Aorta (tissue), 5 donors: ENCODE data around the gene CEP112. TPM values are rescaled to one million over a fixed set of nuclear protein-coding genes. Genes with fewer than 3 reads are reported as not detected.

ENCODE experiments used
- ATAC-seq: fragments of 200-7000 bp; cut with Tn5 transposase; one replicate; pipeline ENCODE4 v1.9.1; 2022; ENCODE audit warnings: moderate library complexity; ENCODE audit not compliant: low FRiP score
- DNase-seq, 2 donors: peaks; one replicate each; pipeline ENCODE4 v3.0.0-alpha.2; 2020
- H3K27ac ChIP-seq, 2 donors: one replicate each; pipeline ENCODE4 v1.5.1; 2013; ENCODE audit warnings: low read length in 2 of 2, mild to moderate bottlenecking in 2 of 2, moderate library complexity in 2 of 2, control low read depth in 1 of 2, inconsistent platforms in 1 of 2, low read depth in 1 of 2
- H3K27me3 ChIP-seq, 2 donors: one replicate each; pipeline ENCODE4 v1.6.1; 2013; ENCODE audit warnings: control low read depth in 1 of 2, low read length in 1 of 2, mild to moderate bottlenecking in 1 of 2, moderate library complexity in 1 of 2; ENCODE audit not compliant: insufficient read depth in 2 of 2, control insufficient read depth in 1 of 2
- H3K36me3 ChIP-seq, 2 donors: one replicate each; pipeline ENCODE4 v1.6.1; 2013; ENCODE audit warnings: control low read depth in 1 of 2, low read length in 1 of 2, mild to moderate bottlenecking in 1 of 2; ENCODE audit not compliant: insufficient read depth in 2 of 2, control insufficient read depth in 1 of 2
- H3K4me1 ChIP-seq, 2 donors: one replicate each; pipeline ENCODE4 v1.6.1; 2013; ENCODE audit warnings: low read length in 2 of 2, control low read depth in 1 of 2, mild to moderate bottlenecking in 1 of 2, moderate library complexity in 1 of 2; ENCODE audit not compliant: insufficient read depth in 2 of 2, control insufficient read depth in 1 of 2
- H3K4me3 ChIP-seq, 2 donors: one replicate each; pipeline ENCODE4 v1.5.1; 2013; ENCODE audit warnings: low read length in 2 of 2, control low read depth in 1 of 2, mild to moderate bottlenecking in 1 of 2
- H3K9me3 ChIP-seq: one replicate; pipeline ENCODE4 v1.6.1; 2013; ENCODE audit warnings: mild to moderate bottlenecking, low read length; ENCODE audit not compliant: control insufficient read depth
- WGBS, 2 donors: extraction: QIAGEN DNeasy Blood & Tissue Kit; methylation state at CpG; one replicate each; pipeline ENCODE4 v1.1.7; 2013; 5-methylcytosine and 5-hydroxymethylcytosine counted together
- intact Hi-C, 2 donors: fragments of 100-400 bp; cut with DNase I; formaldehyde crosslinking; loops; one replicate each; pipeline versions ENCODE4 v1.14.2 to v1.15.0; 2022
- polyA plus RNA-seq, 2 donors: library from polyadenylated mRNA; stranded (reverse); fragments of 200-250 nt; gene quantifications; one replicate each; pipeline ENCODE4 v1.2.3, GENCODE V29; 2013
- total RNA-seq, 2 donors: library from RNA; stranded (reverse); fragmentation: NEBNext Ultra II Directional; extraction: Animal tissue kit (Norgen Biotek cat#: 25700); gene quantifications; one replicate each; pipeline ENCODE4 v1.2.1, GENCODE V29; 2021
- donor health status: healthy with polysubstance abuse.
- donor health status: Bipolar disorder and iron deficiency.
- donor health status: DM: no; HTN: no; CAD: no.
- donor health status: DM: no; HTN: no; CAD: no.
- donor health status: DM: yes; HTN: yes; CAD: no.

The CEP112 gene
- total and polyA plus RNA-seq, 4 donors = 17.5 to 47.5 (median 30.7) TPM

DNA sequence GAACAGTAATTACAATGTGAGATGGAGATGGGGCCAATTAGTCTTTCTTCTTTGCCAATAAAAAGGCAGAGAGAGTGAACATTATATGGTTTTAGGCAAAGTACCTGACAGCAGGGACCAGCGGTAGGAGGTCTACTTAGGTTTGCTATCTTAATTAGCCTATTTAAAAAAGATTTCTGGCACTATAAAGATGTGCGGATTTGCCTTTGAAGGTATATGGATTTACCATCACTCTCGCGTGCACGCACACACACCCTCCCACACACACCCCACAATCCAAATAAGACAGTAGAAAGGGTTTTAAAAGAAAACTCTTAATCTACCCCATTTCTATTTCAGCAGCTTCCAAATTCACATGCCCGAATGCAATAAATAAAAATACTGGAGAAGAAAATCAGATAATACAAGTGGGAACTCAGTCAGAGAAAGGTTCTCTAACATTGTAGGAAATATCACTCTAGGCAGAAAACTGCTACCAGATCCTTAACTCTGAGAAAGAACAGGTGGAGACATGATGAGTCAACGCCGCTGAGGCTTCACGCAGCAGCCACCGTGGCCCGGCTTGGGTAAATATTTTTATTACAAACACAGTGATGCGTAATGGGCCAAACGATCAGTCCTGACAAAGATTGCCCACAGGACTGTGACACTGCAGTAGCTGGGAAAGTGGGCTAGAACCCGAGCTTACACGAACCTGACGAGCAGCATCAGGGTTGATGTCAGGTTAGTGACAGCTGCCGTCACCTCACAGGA lies 563.9 kb downstream of the CEP112 start:
- intact Hi-C loops = no loop called here
- H3K4me1 ChIP-seq = peaks cover 0 to 4% of the 10 kb centered on the region in 2 donors
- H3K9me3 ChIP-seq = no peaks in the 10 kb centered on the region
- ATAC-seq = peak; percentile 67
- 30 to 33% methylated on average over 17 of the region's 17 CpGs for WGBS, 2 donors
- DNase-seq = peak in 1 of 2 donors; percentile 55
- no peaks in the 10 kb centered on the region for H3K36me3 ChIP-seq
- H3K27ac ChIP-seq = no peak overlapping the region
- H3K27me3 ChIP-seq = no peaks in the 10 kb centered on the region
- no peak overlapping the region for H3K4me3 ChIP-seq

- Histone ChIP-seq H3K9me3 (no peaks in the 10 kb centered on the region), H3K4me3 (no peak overlapping the region), H3K36me3 (no peaks in the 10 kb centered on the region), H3K27ac (no peak overlapping the region), H3K27me3 (no peaks in the 10 kb centered on the region), H3K4me1 (peaks cover 0 to 4% of the 10 kb centered on the region in 2 donors)
- DNase-seq = no peak
- intact Hi-C loops = no loop called here
- 92 to 93% methylated on average over 5 of the region's 5 CpGs for whole genome bisulfite sequencing, 2 donors
- no peak for ATAC-seq
Observed at GRCh38 chr17:65627108-65627507, 564.8 kb downstream of the CEP112 start.

GRCh38 chr17:65626451-65626850 lies 565.5 kb downstream of the CEP112 start:
- intact Hi-C loops = no loop called here
- ATAC-seq = no peak
- Histone ChIP-seq H3K27ac (no peak overlapping the region), H3K4me1 (peaks cover 0 to 4% of the 10 kb centered on the region in 2 donors), H3K27me3 (no peaks in the 10 kb centered on the region), H3K4me3 (no peak overlapping the region), H3K9me3 (no peaks in the 10 kb centered on the region), H3K36me3 (no peaks in the 10 kb centered on the region)
- no peak for DNase-seq

- Histone ChIP-seq H3K36me3 (no peaks in the 10 kb centered on the region), H3K9me3 (no peaks in the 10 kb centered on the region), H3K4me3 (no peak overlapping the region), H3K27me3 (no peaks in the 10 kb centered on the region), H3K27ac (no peak overlapping the region), H3K4me1 (no peaks in the 10 kb centered on the region)
- DNase-seq (no peak), ATAC-seq (no peak)
- 92 to 98% methylated on average over 1 of the region's 1 CpG for WGBS, 2 donors
- intact Hi-C loops = no loop called here
Observed at GRCh38 chr17:65618516-65618915, 573.4 kb downstream of the CEP112 start.

GRCh38 chr17:65617496-65617895 lies 574.4 kb downstream of the CEP112 start:
- Histone ChIP-seq H3K4me1 (no peaks in the 10 kb centered on the region), H3K9me3 (no peaks in the 10 kb centered on the region), H3K27me3 (no peaks in the 10 kb centered on the region), H3K36me3 (no peaks in the 10 kb centered on the region), H3K27ac (no peak overlapping the region), H3K4me3 (no peak overlapping the region)
- intact Hi-C loops = no loop called here
- ATAC-seq (no peak), DNase-seq (no peak)
- 94% methylated on average over 11 of the region's 11 CpGs for WGBS, 2 donors

GRCh38 chr17:65609749-65610148 lies 582.2 kb downstream of the CEP112 start:
- DNase-seq = no peak

DNA sequence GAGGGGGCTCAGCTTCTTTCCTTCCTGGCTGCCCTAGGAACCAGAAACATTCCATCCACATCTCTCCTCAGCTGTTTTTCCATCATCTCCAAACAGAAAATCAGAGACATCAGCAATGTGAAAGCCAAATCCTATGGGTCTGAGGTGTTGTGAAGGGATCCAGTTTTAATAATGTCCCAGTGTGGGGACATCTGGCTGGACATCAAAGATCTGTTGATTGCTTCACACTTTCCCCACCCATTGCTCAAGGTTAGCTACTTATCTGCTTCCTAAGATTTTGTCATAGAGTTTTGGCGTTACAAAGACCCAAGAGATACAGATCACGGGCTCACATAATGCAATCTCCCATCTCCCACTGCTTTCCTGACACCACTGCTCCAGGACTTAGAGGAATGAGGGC lies 582.6 kb downstream of the CEP112 start:
- ATAC-seq (no peak), DNase-seq (no peak)
- Histone ChIP-seq H3K36me3 (no peaks in the 10 kb centered on the region), H3K4me1 (no peaks in the 10 kb centered on the region), H3K27ac (no peak overlapping the region), H3K27me3 (no peaks in the 10 kb centered on the region), H3K9me3 (no peaks in the 10 kb centered on the region), H3K4me3 (no peak overlapping the region)
- intact Hi-C loops = no loop called here
- WGBS, 2 donors = 93 to 94% methylated on average over 2 of the region's 2 CpGs

More at GRCh38 chr17:65609749-65610148, 582.2 kb downstream of the CEP112 start:
- no peak overlapping the region for H3K27ac ChIP-seq
- no peaks in the 10 kb centered on the region for H3K36me3 ChIP-seq
- ATAC-seq = no peak
- intact Hi-C loops = no loop called here
- H3K9me3 ChIP-seq = no peaks in the 10 kb centered on the region
- no peaks in the 10 kb centered on the region for H3K4me1 ChIP-seq
- H3K27me3 ChIP-seq = no peaks in the 10 kb centered on the region
- H3K4me3 ChIP-seq = no peak overlapping the region
- WGBS, 2 donors = 87 to 88% methylated on average over 2 of the region's 2 CpGs

DNA sequence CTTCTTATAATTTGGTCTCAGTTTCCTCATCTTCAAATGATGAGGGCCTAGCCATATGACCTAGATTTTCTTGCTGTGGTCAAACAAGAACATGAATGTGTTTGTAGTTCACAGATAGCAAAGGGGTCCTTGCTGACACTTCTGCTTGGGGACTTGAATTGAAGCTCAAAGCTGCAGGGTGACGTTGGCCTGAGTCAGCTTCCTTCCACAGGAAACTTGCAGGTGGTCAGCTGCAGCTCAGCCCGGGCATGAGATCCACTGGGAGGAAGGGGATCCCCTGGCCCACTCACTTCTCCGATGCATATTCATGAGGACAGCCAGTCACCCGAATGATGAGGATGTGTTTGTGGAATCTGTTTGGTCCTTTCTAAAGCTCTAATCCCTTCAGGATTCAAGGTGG lies 587.9 kb downstream of the CEP112 start:
- Histone ChIP-seq H3K9me3 (no peaks in the 10 kb centered on the region), H3K27ac (no peak overlapping the region), H3K4me3 (no peak overlapping the region), H3K4me1 (peaks cover 0 to 9% of the 10 kb centered on the region in 2 donors), H3K36me3 (no peaks in the 10 kb centered on the region), H3K27me3 (no peaks in the 10 kb centered on the region)
- intact Hi-C loops = no loop called here
- WGBS, 2 donors = 71 to 85% methylated on average over 4 of the region's 4 CpGs
- DNase-seq = peak in 1 of 2 donors; percentile 20
- no peak for ATAC-seq

DNA sequence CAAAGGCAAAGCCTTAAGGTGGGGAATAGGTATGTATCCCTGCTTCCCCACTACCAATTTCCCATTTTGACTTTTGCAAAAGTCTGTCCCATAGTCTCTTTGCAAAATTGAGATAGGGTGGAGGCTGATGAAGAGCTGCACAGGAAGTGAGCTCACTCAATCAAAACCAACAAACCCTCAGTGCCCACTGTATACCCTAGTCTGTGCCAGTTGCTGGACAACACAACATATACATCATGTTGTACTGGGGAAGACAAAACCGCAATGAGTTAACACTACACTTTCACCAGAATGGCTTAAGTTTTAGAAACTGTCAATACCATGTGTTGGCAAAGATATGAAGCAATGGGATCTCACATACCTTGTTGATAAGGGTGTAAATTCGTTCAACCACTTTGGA lies 590.1 kb downstream of the CEP112 start:
- Histone ChIP-seq H3K4me1 (peaks cover 0 to 9% of the 10 kb centered on the region in 2 donors), H3K27me3 (no peaks in the 10 kb centered on the region), H3K27ac (no peak overlapping the region), H3K36me3 (no peaks in the 10 kb centered on the region), H3K9me3 (no peaks in the 10 kb centered on the region), H3K4me3 (no peak overlapping the region)
- 94 to 98% methylated on average over 2 of the region's 2 CpGs for WGBS, 2 donors
- ATAC-seq (no peak), DNase-seq (no peak)
- intact Hi-C loops = no loop called here
